Stomach (tissue), 9 donors: ENCODE measurements around the gene CDSN. TPM values are rescaled to one million over a fixed set of nuclear protein-coding genes. Genes with fewer than 3 reads are reported as not detected.

Experiments
- DNase-seq, 2 donors: peaks; one replicate each; pipeline versions ENCODE4 v3.0.0 to v3.0.0-alpha.2; 2013 to 2019
- H3K27ac ChIP-seq, 5 donors: fragments of 200-600 bp in 4 of 5; sonication (generic) in 4 of 5; one replicate each; pipeline ENCODE4 v1.5.1; 2013 to 2019; ENCODE audit warnings: mild to moderate bottlenecking in 1 of 5, moderate library complexity in 1 of 5
- H3K27me3 ChIP-seq, 3 donors: fragments of 200-600 bp; sonication (generic); one replicate each; pipeline ENCODE4 v1.5.1; 2017 to 2019; ENCODE audit warnings: mixed run types in 1 of 3
- H3K36me3 ChIP-seq, 4 donors: fragments of 200-600 bp; sonication (generic); 1 replicate in 3 of 4; 2 replicates in 1 of 4; pipeline ENCODE4 v1.5.1; 2016 to 2019
- H3K4me1 ChIP-seq, 4 donors: fragments of 200-600 bp; sonication (generic); one replicate each; pipeline ENCODE4 v1.5.1; 2016 to 2019
- H3K4me3 ChIP-seq, 4 donors: fragments of 200-600 bp; sonication (generic) in 3 of 4; one replicate each; pipeline ENCODE4 v1.5.1; 2016 to 2019; ENCODE audit warnings: mild to moderate bottlenecking in 1 of 4
- H3K9me3 ChIP-seq, 4 donors: fragments of 200-600 bp; sonication (generic); one replicate each; pipeline ENCODE4 v1.5.1; 2016 to 2019
- EP300 ChIP-seq: sonication (generic); formaldehyde crosslinking; IDR thresholded peaks from one replicate; pipeline ENCODE4 v1.6.1; 2017; ENCODE audit warnings: antibody characterized with exemption
- POLR2A ChIP-seq, 4 donors: fragments of 450-650 bp; IDR thresholded peaks; one replicate each; pipeline ENCODE4 v1.6.1; 2016; ENCODE audit warnings: antibody characterized with exemption in 4 of 4, control low read depth in 2 of 4, mild to moderate bottlenecking in 1 of 4, moderate library complexity in 1 of 4
- POLR2AphosphoS5 ChIP-seq, 3 donors: sonication (generic); formaldehyde crosslinking; IDR thresholded peaks; one replicate each; pipeline ENCODE4 v1.6.1; 2016; ENCODE audit warnings: antibody characterized with exemption in 3 of 3
- WGBS, 5 donors: extraction: QIAGEN DNeasy Blood & Tissue Kit in 3 of 5; methylation state at CpG; one replicate each; pipeline versions ENCODE4 v1.1.5 to v1.1.7; 2013 to 2018; 5-methylcytosine and 5-hydroxymethylcytosine counted together
- intact Hi-C: fragments of 100-400 bp; cut with DNase I; formaldehyde crosslinking; loops from one replicate; pipeline ENCODE4 v1.15.1; 2023; ENCODE audit warnings: low total_unique reads
- polyA plus RNA-seq, 3 donors: library from polyadenylated mRNA; stranded (reverse); fragments of 200-250 nt; gene quantifications; one replicate each; pipeline ENCODE4 v1.2.3, GENCODE V29; 2013
- total RNA-seq, 5 donors: library from RNA; depleted of rRNA; stranded (reverse); fragments of >200 nt; gene quantifications; one replicate each; pipeline versions ENCODE4 v1.1.0 to v1.2.3, GENCODE V29; 2014 to 2016
- TF ChIP-seq, protein P1 (sequence below), 7 experiments: fragments of 450-650 bp in 4 of 7; fragments of 200-600 bp in 3 of 7; sonication (generic) in 3 of 7; IDR thresholded peaks; one replicate each; pipeline ENCODE4 v1.5.1; 2016 to 2019; ENCODE audit warnings: antibody characterized with exemption in 7 of 7, control low read depth in 2 of 7, mild to moderate bottlenecking in 1 of 7
- donor health status: healthy with polysubstance abuse.
- donor health status: Bipolar disorder and iron deficiency.
- donor health status: healthy.

CDSN gene
- total and polyA plus RNA-seq, 8 donors, result 0.05 TPM; not detected in 7

- Histone ChIP-seq H3K9me3 (no peaks in the 10 kb centered on the region), H3K36me3 (no peaks in the 10 kb centered on the region), H3K27me3 (peaks cover 0 to 7% (median 0%) of the 10 kb centered on the region in 3 donors), H3K4me3 (no peak overlapping the region), H3K4me1 (peaks cover 9 to 35% (median 17%) of the 10 kb centered on the region in 4 donors), H3K27ac (no peak overlapping the region)
- intact Hi-C loops, result no loop called here
- DNase-seq, result no peak
- no peak for TF ChIP-seq POLR2AphosphoS5 (IDR thresholded peaks at IDR 0.05)
- TF ChIP-seq EP300, result no peak
- TF ChIP-seq, protein P1, sequence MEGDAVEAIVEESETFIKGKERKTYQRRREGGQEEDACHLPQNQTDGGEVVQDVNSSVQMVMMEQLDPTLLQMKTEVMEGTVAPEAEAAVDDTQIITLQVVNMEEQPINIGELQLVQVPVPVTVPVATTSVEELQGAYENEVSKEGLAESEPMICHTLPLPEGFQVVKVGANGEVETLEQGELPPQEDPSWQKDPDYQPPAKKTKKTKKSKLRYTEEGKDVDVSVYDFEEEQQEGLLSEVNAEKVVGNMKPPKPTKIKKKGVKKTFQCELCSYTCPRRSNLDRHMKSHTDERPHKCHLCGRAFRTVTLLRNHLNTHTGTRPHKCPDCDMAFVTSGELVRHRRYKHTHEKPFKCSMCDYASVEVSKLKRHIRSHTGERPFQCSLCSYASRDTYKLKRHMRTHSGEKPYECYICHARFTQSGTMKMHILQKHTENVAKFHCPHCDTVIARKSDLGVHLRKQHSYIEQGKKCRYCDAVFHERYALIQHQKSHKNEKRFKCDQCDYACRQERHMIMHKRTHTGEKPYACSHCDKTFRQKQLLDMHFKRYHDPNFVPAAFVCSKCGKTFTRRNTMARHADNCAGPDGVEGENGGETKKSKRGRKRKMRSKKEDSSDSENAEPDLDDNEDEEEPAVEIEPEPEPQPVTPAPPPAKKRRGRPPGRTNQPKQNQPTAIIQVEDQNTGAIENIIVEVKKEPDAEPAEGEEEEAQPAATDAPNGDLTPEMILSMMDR (IDR thresholded peaks at IDR 0.05), result no peak
- TF ChIP-seq POLR2A (IDR thresholded peaks at IDR 0.05), result no peak
- 88 to 94% (median 90%) methylated on average over 3 of the region's 3 CpGs for WGBS, 5 donors
Observed at GRCh38 chr6:31090275-31090972, 29.8 kb downstream of the CDSN start.

GRCh38 chr6:31087494-31088089 lies 32.7 kb downstream of the CDSN start:
- H3K27me3 ChIP-seq, result peaks cover 0 to 7% (median 0%) of the 10 kb centered on the region in 3 donors
- intact Hi-C loops, result no loop called here
- H3K36me3 ChIP-seq, result no peaks in the 10 kb centered on the region
- 12 to 14% (median 12%) methylated on average over 14 of the region's 14 CpGs for WGBS, 5 donors
- DNase-seq, result peak; percentile 91 to 94
- no peaks in the 10 kb centered on the region for H3K9me3 ChIP-seq
- no peak overlapping the region for H3K27ac ChIP-seq
- H3K4me1 ChIP-seq, result peaks cover 0 to 17% (median 10%) of the 10 kb centered on the region in 4 donors
- TF ChIP-seq, protein P1 (IDR thresholded peaks at IDR 0.05), result peak in 5 of 7 experiments; percentile 72 to 81 (median 79)
- TF ChIP-seq POLR2A (IDR thresholded peaks at IDR 0.05) (no peak), POLR2AphosphoS5 (IDR thresholded peaks at IDR 0.05) (peak in 1 of 3 donors; percentile 64)
- no peak overlapping the region for H3K4me3 ChIP-seq

DNA sequence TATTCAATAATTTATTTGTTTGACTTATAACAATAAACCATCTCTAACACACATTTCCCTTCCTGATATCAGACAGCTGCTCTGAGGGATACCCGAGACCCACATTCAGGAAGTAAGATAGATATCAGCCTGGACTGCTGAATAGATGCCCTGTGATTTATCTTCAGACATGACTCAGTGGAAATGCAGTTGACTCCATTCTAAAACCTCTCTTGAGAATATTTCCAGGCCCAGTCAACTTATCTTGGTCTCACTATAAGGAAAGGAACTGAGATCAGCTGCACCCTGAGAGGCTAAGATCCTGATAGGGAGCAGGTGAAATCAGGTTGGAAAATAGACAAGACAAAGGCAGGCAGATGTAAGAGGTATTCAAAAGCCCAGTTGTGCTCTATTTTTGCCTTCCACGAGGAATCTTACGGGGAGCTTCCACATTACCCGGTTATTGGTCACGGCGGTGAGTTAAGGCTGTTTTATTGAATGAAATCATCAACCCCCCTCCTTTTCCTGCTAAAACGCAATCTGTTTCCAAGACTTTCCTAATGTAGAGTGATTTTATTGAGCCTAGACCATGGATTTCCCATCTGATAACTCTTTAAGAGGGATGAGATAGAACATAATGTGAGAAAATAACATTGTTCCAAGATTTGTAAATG lies 33.3 kb downstream of the CDSN start:
- H3K4me3 ChIP-seq, result no peak overlapping the region
- no peaks in the 10 kb centered on the region for H3K9me3 ChIP-seq
- H3K27ac ChIP-seq, result peak overlapping the region in 1 of 5 donors; percentile 47
- no peak for DNase-seq
- H3K27me3 ChIP-seq, result peaks cover 0 to 7% (median 0%) of the 10 kb centered on the region in 3 donors
- intact Hi-C loops, result no loop called here
- H3K4me1 ChIP-seq, result peaks cover 0 to 17% (median 10%) of the 10 kb centered on the region in 4 donors
- H3K36me3 ChIP-seq, result no peaks in the 10 kb centered on the region
- TF ChIP-seq, protein P1 (IDR thresholded peaks at IDR 0.05), result no peak
- no peak for TF ChIP-seq EP300
- TF ChIP-seq POLR2A (IDR thresholded peaks at IDR 0.05), result no peak
- TF ChIP-seq POLR2AphosphoS5 (IDR thresholded peaks at IDR 0.05), result no peak
- 34 to 53% (median 39%) methylated on average over 7 of the region's 7 CpGs for WGBS, 5 donors

GRCh38 chr6:31083742-31084354 lies 36.4 kb downstream of the CDSN start:
- H3K27me3 ChIP-seq, result peaks cover 0 to 7% (median 0%) of the 10 kb centered on the region in 3 donors
- 43 to 58% (median 56%) methylated on average over 8 of the region's 8 CpGs for WGBS, 5 donors
- no peak overlapping the region for H3K27ac ChIP-seq
- intact Hi-C loops, result no loop called here
- H3K4me3 ChIP-seq, result no peak overlapping the region
- peak; percentile 40 to 62 for DNase-seq
- TF ChIP-seq, protein P1 (IDR thresholded peaks at IDR 0.05), result peak in 1 of 7 experiments; percentile 9
- TF ChIP-seq POLR2A (IDR thresholded peaks at IDR 0.05), result no peak
- no peak for TF ChIP-seq POLR2AphosphoS5 (IDR thresholded peaks at IDR 0.05)
- TF ChIP-seq EP300, result no peak
- H3K9me3 ChIP-seq, result no peaks in the 10 kb centered on the region
- H3K36me3 ChIP-seq, result no peaks in the 10 kb centered on the region
- H3K4me1 ChIP-seq, result peaks cover 7 to 24% (median 15%) of the 10 kb centered on the region in 4 donors
